Activated naive CD8-positive, alpha-beta T cell treated with anti-CD3 and anti-CD28 coated beads, Interleukin-2, amount 50 U/mL, for 24 hours (primary cell): Measurements from ENCODE around the gene PPM1M.

ENCODE experiments used
- ATAC-seq: fragments of 150-1000 bp; cut with Tn5 transposase; one replicate; pipeline ENCODE4 v1.10.0; 2021
- DNase-seq: peaks from one replicate; pipeline ENCODE4 v3.0.0; 2021
- H3K27ac Mint-ChIP-seq: one replicate; pipeline ENCODE4 v1.8.0; 2021; ENCODE audit warnings: mild to moderate bottlenecking, mixed read lengths
- H3K27me3 Mint-ChIP-seq: one replicate; pipeline ENCODE4 v1.8.0; 2021; ENCODE audit warnings: mixed read lengths
- H3K36me3 Mint-ChIP-seq: one replicate; pipeline ENCODE4 v1.8.0; 2021; ENCODE audit warnings: low read depth, mixed read lengths
- H3K4me1 Mint-ChIP-seq: one replicate; pipeline ENCODE4 v1.8.0; 2021; ENCODE audit warnings: mixed read lengths
- H3K4me3 Mint-ChIP-seq: one replicate; pipeline ENCODE4 v1.8.0; 2021; ENCODE audit warnings: mild to moderate bottlenecking, moderate library complexity, mixed read lengths
- H3K9me3 Mint-ChIP-seq: one replicate; pipeline ENCODE4 v1.8.0; 2021; ENCODE audit warnings: mixed read lengths

PPM1M gene, protein sequence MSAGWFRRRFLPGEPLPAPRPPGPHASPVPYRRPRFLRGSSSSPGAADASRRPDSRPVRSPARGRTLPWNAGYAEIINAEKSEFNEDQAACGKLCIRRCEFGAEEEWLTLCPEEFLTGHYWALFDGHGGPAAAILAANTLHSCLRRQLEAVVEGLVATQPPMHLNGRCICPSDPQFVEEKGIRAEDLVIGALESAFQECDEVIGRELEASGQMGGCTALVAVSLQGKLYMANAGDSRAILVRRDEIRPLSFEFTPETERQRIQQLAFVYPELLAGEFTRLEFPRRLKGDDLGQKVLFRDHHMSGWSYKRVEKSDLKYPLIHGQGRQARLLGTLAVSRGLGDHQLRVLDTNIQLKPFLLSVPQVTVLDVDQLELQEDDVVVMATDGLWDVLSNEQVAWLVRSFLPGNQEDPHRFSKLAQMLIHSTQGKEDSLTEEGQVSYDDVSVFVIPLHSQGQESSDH

DNA sequence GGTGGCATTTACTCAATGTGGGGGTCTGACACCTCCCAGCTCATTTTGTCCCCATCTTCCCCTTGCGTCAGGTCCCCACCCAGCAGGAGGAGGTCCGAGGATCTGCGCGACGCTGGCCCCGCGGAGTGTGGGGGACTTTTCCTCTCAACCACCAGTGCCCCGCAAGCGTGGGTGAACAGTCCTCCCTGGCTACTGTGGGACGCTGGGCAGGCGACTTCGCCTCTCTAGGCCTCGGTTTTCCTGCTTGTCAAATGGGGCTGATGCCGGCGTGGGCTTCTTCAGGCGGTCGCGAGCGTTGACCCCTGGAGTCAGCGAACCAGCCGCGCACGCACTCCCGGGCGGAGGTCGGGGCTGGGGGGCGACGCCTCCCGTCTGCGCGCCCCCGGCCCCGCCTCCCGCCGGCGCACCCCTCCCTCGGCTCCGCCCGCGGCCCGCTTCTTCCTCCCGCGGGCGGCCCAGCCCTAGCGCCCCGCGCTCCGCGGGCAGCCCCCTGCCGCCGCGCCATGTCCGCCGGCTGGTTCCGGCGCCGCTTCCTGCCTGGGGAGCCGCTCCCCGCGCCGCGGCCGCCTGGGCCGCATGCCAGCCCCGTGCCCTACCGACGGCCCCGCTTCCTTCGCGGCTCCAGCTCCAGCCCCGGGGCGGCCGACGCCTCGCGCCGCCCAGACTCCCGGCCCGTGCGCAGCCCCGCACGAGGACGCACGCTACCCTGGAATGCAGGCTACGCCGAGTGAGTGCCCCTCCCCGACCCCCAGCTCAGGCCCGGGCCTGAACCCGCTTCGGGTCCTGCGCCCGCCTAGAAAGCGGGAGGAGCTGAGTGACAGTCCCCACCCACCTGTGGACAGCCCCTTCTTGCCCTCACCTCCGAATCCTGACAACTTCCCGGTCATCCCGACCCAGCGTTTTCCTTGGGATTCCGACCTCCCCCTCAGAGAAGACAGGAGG lies at the start of gene PPM1M:
PPM1M (plus strand) TSS at position 438 of the 942 bp plus-strand sequence; CDS start at position 504, 66 bp downstream.
- Mint-ChIP-seq H3K27ac (peak within 1 kb of the TSS; percentile 87), H3K9me3 (peaks cover 5% of the 10 kb centered on the region), H3K4me3 (peak within 1 kb of the TSS; percentile 86), H3K4me1 (peaks cover 80% of the 10 kb centered on the region), H3K36me3 (peaks cover 38% of the 10 kb centered on the region), H3K27me3 (no peaks in the 10 kb centered on the region)
- DNase-seq, result peak; percentile 63
- peak; percentile 18 for ATAC-seq

DNA sequence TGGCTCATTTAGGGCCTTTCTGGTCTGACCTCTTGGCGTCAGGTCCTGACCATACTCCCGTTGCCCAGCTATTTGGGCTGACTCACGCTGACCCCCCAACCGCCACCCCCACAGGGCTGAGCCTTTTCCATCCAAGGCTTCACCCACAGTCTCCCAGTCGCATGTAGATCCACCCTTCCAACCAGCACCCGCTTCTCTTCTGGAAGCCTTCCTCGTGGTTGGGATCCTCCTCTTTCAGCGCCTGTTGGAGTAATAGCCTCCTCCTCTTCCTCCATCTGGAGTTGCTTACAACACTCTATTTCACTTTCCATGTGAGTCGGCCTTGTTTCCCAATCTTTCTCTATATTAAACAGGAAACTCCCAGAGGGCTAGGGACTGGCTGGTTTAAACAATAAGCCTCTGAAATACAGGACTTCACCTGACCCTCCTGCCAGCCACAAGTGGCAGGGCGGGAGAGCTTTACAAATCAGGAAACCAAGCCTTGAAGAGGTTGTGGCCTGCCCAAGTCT lies 49.7 kb upstream of the PPM1M start:
- DNase-seq (no peak), ATAC-seq (no peak)
- Mint-ChIP-seq H3K9me3 (no peaks in the 10 kb centered on the region), H3K27me3 (no peaks in the 10 kb centered on the region), H3K36me3 (peaks cover 10% of the 10 kb centered on the region), H3K4me1 (peaks cover 41% of the 10 kb centered on the region), H3K27ac (no peak overlapping the region), H3K4me3 (no peak overlapping the region)

DNA sequence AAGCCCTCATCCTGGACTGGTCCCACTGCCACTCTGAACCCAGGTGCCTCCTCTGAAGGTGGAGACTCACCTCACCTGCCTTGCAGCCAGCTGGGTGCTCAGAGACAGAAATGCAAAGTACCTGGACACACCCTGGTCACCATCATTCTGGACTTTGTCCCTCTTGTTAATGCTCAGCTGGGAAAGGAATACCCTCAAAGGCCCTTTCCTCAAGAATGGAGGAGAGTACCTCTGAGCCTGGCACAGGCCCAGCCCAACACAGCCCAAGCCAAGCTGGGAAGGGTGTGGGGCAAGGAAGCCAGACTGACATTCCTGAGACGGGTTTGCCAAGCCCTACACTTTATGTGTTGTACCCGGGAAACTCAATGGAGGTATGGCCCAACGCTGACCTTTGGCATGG lies 48.6 kb upstream of the PPM1M start:
- no peak for ATAC-seq
- peak overlapping the region; percentile 86 for H3K27ac Mint-ChIP-seq
- no peak overlapping the region for H3K4me3 Mint-ChIP-seq

DNA sequence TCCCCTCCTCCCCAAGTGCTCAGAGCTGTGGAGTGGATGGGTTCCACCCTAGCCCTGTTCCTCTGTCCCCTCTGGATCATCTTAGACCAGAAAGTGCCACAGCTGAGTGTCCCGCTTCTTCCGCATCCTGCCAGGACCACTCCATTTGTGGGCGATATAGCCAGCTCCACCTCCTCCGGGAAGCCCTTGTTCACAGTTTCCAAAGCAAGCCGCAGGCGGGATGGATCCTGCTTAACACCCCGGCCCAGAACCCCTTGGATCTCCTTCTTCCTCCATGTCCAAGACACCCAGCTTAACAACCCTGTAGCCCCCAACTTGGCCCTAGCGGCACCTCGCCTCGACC lies 48.1 kb upstream of the PPM1M start:
- Mint-ChIP-seq H3K27me3 (no peaks in the 10 kb centered on the region), H3K4me3 (peak overlapping the region; percentile 94), H3K27ac (peak overlapping the region; percentile 86), H3K9me3 (no peaks in the 10 kb centered on the region), H3K36me3 (peaks cover 25% of the 10 kb centered on the region), H3K4me1 (peaks cover 57% of the 10 kb centered on the region)
- DNase-seq, result no peak
- ATAC-seq, result no peak

More for the DNA sequence above, 48.6 kb upstream of the PPM1M start:
- Mint-ChIP-seq H3K27me3 (no peaks in the 10 kb centered on the region), H3K9me3 (no peaks in the 10 kb centered on the region), H3K36me3 (peaks cover 20% of the 10 kb centered on the region), H3K4me1 (peaks cover 52% of the 10 kb centered on the region)
- no peak for DNase-seq

DNA sequence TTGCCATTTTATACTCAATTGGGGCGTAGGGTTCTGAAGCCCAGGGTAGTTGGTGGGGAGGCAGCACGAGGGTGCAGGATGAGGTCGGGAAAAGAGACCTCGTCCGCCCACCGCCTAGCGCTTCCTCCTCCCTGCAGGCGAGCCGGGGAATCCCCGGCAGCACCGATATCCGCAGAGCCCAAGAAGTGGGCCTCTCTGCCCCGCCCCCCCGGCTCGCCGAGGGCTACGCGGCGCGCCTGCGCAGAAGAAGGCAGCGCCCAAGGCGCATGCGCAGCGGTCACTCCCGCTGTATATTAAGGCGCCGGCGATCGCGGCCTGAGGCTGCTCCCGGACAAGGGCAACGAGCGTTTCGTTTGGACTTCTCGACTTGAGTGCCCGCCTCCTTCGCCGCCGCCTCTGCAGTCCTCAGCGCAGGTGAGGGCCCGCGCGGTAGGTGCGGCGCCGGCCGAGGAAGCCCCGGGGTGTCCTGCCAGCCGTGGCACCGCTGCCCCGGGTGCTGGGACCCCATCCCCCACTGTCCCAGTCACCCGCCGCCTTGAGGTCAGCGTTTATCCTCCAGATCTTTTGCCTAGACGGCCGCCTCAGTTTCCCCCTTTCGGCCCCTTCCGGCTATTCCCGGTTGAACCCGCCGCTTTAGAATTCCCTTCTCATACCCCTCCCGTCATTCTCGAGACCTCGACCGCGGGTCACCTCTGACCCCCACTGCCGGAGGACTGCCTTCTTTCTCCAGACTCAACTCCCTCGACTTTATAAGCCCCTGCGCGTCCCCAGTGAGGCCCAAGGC lies 47.5 kb upstream of the PPM1M start, which contains the start of gene ALAS1:
ALAS1 (plus strand) TSS at position 319 of the 784 bp plus-strand sequence. CDS start 1,082 bp downstream, outside the sequence.
- Mint-ChIP-seq H3K27me3 (no peaks in the 10 kb centered on the region), H3K4me3 (peak within 1 kb of the TSS; percentile 94), H3K27ac (peak within 1 kb of the TSS; percentile 89), H3K4me1 (peaks cover 62% of the 10 kb centered on the region), H3K36me3 (peaks cover 30% of the 10 kb centered on the region), H3K9me3 (no peaks in the 10 kb centered on the region)
- peak; percentile 97 for DNase-seq
- ATAC-seq, result peak; percentile 95

DNA sequence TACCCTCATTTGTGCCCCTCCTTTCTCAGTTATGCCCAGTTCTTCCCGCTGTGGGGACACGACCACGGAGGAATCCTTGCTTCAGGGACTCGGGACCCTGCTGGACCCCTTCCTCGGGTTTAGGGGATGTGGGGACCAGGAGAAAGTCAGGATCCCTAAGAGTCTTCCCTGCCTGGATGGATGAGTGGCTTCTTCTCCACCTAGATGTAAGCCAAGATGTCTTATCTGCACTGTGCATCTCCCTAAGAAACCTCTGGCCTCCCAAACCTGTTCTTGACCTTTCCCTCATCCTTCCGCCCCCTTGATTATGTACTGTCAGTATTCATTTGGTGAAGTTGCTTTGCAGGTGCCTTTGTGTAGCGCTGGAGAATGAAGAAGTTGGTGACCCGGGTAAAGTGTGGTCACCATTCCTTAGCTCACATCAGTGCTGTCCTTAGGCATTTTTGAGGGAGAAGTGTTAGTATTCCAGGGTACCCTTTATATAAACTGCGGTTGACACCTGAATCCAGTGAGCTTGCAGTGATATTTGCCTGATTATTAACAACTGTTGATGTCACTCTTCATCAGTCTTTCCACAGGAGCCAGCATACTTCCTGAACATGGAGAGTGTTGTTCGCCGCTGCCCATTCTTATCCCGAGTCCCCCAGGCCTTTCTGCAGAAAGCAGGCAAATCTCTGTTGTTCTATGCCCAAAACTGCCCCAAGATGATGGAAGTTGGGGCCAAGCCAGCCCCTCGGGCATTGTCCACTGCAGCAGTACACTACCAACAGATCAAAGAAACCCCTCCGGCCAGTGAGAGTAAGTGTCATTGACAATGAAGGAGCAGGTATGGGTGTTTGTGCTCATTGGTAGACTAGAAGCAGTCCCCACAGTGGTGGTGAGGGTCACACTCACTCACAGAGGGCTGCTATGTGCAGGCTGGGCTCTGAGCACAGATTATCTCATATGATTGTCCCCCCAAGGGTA lies 46.6 kb upstream of the PPM1M start:
- Mint-ChIP-seq H3K27ac (peak overlapping the region; percentile 89), H3K4me1 (peaks cover 62% of the 10 kb centered on the region)
- DNase-seq, result no peak

DNA sequence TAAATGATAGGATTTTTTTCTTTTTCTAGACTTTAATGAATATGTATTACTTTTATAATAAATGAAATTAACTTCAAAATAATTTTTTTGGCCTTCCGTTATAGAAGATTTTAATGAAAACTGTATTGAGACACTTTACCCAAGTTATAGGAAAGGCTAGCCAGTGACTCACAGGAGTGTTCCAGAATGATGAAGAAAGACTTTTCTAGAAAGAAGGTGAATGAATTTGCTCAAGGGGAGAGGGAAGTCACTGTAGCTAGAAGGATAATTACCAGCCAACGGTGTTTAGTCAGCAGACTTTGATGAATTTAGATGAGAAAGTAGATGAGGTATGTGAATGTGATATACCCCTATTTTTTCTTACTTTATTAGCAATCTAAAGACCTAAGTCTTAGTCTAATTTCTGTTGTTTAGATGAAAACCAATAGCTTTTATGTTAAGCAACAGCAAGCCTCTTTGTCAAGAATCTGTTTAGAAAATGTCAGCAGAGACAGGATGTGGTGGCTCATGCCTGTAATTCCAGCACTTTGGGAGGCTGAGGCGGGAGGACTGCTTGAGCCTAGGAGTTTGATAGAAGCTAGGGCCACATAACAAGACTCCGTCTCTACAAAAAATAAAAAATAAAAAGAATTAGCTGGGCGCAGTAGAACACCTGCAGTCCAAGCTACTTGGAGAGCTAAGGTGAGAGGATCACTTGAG lies 44.4 kb upstream of the PPM1M start:
- Mint-ChIP-seq H3K36me3 (peaks cover 55% of the 10 kb centered on the region), H3K27me3 (no peaks in the 10 kb centered on the region), H3K4me1 (peaks cover 70% of the 10 kb centered on the region), H3K9me3 (no peaks in the 10 kb centered on the region), H3K27ac (peak overlapping the region; percentile 22), H3K4me3 (no peak overlapping the region)
- DNase-seq (no peak), ATAC-seq (no peak)

More for the DNA sequence above, 46.6 kb upstream of the PPM1M start:
- H3K9me3 Mint-ChIP-seq, result no peaks in the 10 kb centered on the region
- H3K36me3 Mint-ChIP-seq, result peaks cover 36% of the 10 kb centered on the region
- peak overlapping the region; percentile 94 for H3K4me3 Mint-ChIP-seq
- H3K27me3 Mint-ChIP-seq, result no peaks in the 10 kb centered on the region
- ATAC-seq, result no peak

DNA sequence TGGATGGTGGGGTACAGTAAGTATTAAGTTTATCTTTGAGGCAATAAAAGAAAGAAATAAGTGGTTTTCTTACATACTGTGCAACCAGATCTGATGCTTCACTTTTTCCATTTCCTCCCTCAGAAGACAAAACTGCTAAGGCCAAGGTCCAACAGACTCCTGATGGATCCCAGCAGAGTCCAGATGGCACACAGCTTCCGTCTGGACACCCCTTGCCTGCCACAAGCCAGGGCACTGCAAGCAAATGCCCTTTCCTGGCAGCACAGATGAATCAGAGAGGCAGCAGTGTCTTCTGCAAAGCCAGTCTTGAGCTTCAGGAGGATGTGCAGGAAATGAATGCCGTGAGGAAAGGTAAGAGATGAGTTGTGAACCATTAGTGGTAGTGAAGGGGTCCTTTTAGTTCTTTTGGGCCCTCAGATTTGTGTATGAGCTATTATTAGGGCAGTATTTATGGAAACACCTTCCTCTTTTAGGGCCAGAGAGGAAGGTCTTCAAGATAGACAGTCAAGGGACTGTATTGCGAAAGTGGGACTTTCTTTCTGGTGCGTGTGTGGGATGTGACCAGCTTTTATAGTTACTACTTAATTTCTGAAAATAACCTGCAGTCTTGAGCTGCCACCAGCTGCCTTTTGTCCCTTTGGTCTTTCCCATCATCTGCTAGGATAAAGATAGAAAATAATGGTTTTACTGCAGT lies 43.0 kb upstream of the PPM1M start:
- DNase-seq (no peak), ATAC-seq (no peak)
- Mint-ChIP-seq H3K4me1 (peaks cover 58% of the 10 kb centered on the region), H3K27ac (peak overlapping the region; percentile 37), H3K4me3 (no peak overlapping the region), H3K27me3 (no peaks in the 10 kb centered on the region), H3K36me3 (peaks cover 64% of the 10 kb centered on the region), H3K9me3 (no peaks in the 10 kb centered on the region)

DNA sequence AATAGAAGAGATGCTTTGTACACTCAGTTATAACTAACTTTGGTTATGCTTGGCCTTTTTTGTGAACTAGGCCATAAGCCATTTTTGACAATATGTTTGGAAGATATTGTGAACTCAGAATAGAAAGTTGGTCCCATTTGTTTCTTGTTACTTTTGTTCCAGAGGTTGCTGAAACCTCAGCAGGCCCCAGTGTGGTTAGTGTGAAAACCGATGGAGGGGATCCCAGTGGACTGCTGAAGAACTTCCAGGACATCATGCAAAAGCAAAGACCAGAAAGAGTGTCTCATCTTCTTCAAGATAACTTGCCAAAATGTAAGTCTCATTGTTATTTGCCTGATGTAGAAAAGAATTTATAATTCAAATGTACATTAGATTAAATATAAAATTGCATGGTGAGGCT lies 41.9 kb upstream of the PPM1M start:
- H3K4me3 Mint-ChIP-seq, result no peak overlapping the region
- H3K27ac Mint-ChIP-seq, result peak overlapping the region; percentile 13
- ATAC-seq (no peak), DNase-seq (no peak)
- H3K4me1 Mint-ChIP-seq, result peaks cover 51% of the 10 kb centered on the region
- H3K9me3 Mint-ChIP-seq, result no peaks in the 10 kb centered on the region
- peaks cover 74% of the 10 kb centered on the region for H3K36me3 Mint-ChIP-seq
- no peaks in the 10 kb centered on the region for H3K27me3 Mint-ChIP-seq

DNA sequence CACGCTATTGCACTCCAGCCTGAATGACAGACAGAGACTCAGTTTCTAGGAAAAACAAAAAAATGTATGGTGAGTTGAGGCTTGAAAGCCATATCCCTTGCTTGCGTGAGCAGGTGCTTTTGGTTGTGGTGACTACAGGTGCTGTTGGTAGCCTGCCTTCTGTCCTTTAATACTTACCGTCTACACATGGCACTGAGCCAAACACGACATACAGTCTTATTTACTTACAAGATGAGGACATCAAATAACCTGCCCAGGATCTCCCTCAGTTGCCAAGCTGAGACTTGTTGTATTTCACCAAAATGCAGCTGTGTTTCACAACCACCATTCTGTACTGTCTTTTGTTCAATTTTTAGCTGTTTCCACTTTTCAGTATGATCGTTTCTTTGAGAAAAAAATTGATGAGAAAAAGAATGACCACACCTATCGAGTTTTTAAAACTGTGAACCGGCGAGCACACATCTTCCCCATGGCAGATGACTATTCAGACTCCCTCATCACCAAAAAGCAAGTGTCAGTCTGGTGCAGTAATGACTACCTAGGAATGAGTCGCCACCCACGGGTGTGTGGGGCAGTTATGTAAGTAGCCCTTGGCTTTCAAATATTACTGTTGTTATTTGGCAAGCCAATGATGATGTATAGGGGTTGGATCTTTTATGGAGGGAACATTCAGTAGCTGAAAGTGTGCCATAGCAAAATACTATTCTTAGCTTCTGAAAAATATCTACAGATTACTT lies 41.1 kb upstream of the PPM1M start:
- DNase-seq (no peak), ATAC-seq (peak; percentile 20)
- Mint-ChIP-seq H3K9me3 (no peaks in the 10 kb centered on the region), H3K27ac (no peak overlapping the region), H3K27me3 (no peaks in the 10 kb centered on the region), H3K4me3 (no peak overlapping the region), H3K36me3 (peaks cover 77% of the 10 kb centered on the region), H3K4me1 (peaks cover 43% of the 10 kb centered on the region)

DNA sequence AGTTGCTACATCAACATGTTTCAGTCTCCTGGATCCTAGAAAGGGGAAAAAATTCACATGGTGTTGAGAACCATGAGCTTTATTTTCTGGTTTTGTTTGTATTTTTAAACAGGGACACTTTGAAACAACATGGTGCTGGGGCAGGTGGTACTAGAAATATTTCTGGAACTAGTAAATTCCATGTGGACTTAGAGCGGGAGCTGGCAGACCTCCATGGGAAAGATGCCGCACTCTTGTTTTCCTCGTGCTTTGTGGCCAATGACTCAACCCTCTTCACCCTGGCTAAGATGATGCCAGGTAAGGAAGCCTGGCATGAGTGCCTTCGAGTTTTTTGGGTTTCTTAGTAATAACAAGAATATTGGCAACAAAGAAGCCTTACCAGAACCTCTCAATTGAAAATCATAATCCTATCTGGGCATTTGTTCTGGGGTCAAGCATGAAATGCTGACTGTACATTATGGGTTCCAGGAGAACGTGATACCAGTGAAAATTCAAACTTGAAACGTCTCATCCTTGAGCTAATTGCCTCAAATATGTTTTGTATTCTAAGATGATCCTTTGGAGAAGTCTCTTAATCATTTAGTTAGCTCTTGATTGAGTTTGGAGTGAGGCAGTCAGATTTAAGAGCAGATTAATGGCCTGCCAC lies 39.7 kb upstream of the PPM1M start:
- Mint-ChIP-seq H3K9me3 (no peaks in the 10 kb centered on the region), H3K36me3 (peaks cover 76% of the 10 kb centered on the region)

More for the DNA sequence above, 39.7 kb upstream of the PPM1M start:
- ATAC-seq (no peak), DNase-seq (no peak)
- Mint-ChIP-seq H3K4me3 (no peak overlapping the region), H3K27ac (no peak overlapping the region), H3K27me3 (no peaks in the 10 kb centered on the region), H3K4me1 (peaks cover 34% of the 10 kb centered on the region)
